Measurements from ENCODE around the gene CST3. TPM values are rescaled to one million over a fixed set of nuclear protein-coding genes. Genes with fewer than 3 reads are reported as not detected.
"Not testable (repeated sequence)": the region's sequence is repeated elsewhere in the genome, so short reads cannot be mapped to it uniquely, and the experiment has no call there.

CST3 gene
- total and polyA plus RNA-seq, 3 donors from 2014 or later: 1,703 to 4,272 (median 3,145) TPM

GRCh38 chr20:23638309-23638708 lies 554 bp upstream of the CST3 start:
- intact Hi-C loops (cut with DNase I; ENCODE audit: low total_unique reads): no loop called here
- H3K27ac ChIP-seq: no peak overlapping the region
- WGBS, 2 donors: 39 to 49% methylated on average over 9 of the region's 9 CpGs

GRCh38 chr20:23636908-23637281 lies 860 bp downstream of the CST3 start:
- H3K27me3 ChIP-seq: no peaks in the 10 kb centered on the region
- H3K4me3 ChIP-seq: peak overlapping the region; percentile 89 to 94
- H3K36me3 ChIP-seq (ENCODE audit: low read depth, missing control alignments): no peaks in the 10 kb centered on the region
- no peaks in the 10 kb centered on the region for H3K9me3 ChIP-seq
- no peak for DNase-seq
- H3K4me1 ChIP-seq: peaks cover 32% of the 10 kb centered on the region
- TF ChIP-seq POLR2A (IDR thresholded peaks at IDR 0.05): no peak
- TF ChIP-seq CTCF (IDR thresholded peaks at IDR 0.05): no peak
- peak overlapping the region; percentile 76 to 94 for H3K27ac ChIP-seq
- intact Hi-C loops (cut with DNase I; ENCODE audit: low total_unique reads): no loop called here
- WGBS, 2 donors: 8 to 9% methylated on average over 4 of the region's 4 CpGs

More at GRCh38 chr20:23638309-23638708, 554 bp upstream of the CST3 start:
- Histone ChIP-seq H3K9me3 (no peaks in the 10 kb centered on the region), H3K4me3 (no peak overlapping the region), H3K4me1 (peaks cover 40% of the 10 kb centered on the region), H3K36me3 (ENCODE audit: low read depth, missing control alignments) (no peaks in the 10 kb centered on the region), H3K27me3 (no peaks in the 10 kb centered on the region)
- no peak for DNase-seq
- TF ChIP-seq CTCF (IDR thresholded peaks at IDR 0.05): no peak
- TF ChIP-seq POLR2A (IDR thresholded peaks at IDR 0.05): no peak

- Histone ChIP-seq H3K4me3 (peak overlapping the region; percentile 89 to 94), H3K4me1 (peaks cover 26% of the 10 kb centered on the region), H3K9me3 (no peaks in the 10 kb centered on the region), H3K27ac (peak overlapping the region; percentile 76 to 94), H3K36me3 (ENCODE audit: low read depth, missing control alignments) (no peaks in the 10 kb centered on the region), H3K27me3 (no peaks in the 10 kb centered on the region)
- TF ChIP-seq CTCF (IDR thresholded peaks at IDR 0.05) (no peak), POLR2A (IDR thresholded peaks at IDR 0.05) (no peak)
- intact Hi-C loops (cut with DNase I; ENCODE audit: low total_unique reads): no loop called here
- WGBS, 2 donors: 48 to 51% methylated on average over 12 to 19 of the region's 19 CpGs
- no peak for DNase-seq
Measured at GRCh38 chr20:23636182-23636907, 1.4 kb downstream of the CST3 start.

- H3K36me3 ChIP-seq (ENCODE audit: low read depth, missing control alignments); H3K27me3 ChIP-seq; H3K9me3 ChIP-seq; DNase-seq; intact Hi-C loops (cut with DNase I; ENCODE audit: low total_unique reads); H3K4me3 ChIP-seq; H3K27ac ChIP-seq: not testable (repeated sequence)
- peaks cover 22% of the 10 kb centered on the region for H3K4me1 ChIP-seq
- 72 to 79% methylated on average over 2 of the region's 2 CpGs for WGBS, 2 donors
Measured at GRCh38 chr20:23635768-23636090, 2.0 kb downstream of the CST3 start.

- intact Hi-C loops (cut with DNase I; ENCODE audit: low total_unique reads): no loop called here
- peak; percentile 58 for DNase-seq
- 32 to 40% methylated on average over 11 to 12 of the region's 12 CpGs for WGBS, 2 donors
- no peak for TF ChIP-seq CTCF (IDR thresholded peaks at IDR 0.05)
- TF ChIP-seq POLR2A (IDR thresholded peaks at IDR 0.05): no peak
- H3K27me3 ChIP-seq: no peaks in the 10 kb centered on the region
- H3K4me3 ChIP-seq: no peak overlapping the region
- peaks cover 24% of the 10 kb centered on the region for H3K4me1 ChIP-seq
- no peaks in the 10 kb centered on the region for H3K9me3 ChIP-seq
- no peaks in the 10 kb centered on the region for H3K36me3 ChIP-seq (ENCODE audit: low read depth, missing control alignments)
- H3K27ac ChIP-seq: no peak overlapping the region
Measured at GRCh38 chr20:23634985-23635767, 2.6 kb downstream of the CST3 start.
